Breast epithelium (tissue), 4 donors: ENCODE results near the gene SCTR. TPM values are rescaled to one million over a fixed set of nuclear protein-coding genes. Genes with fewer than 3 reads are reported as not detected.

Experiments
- DNase-seq, 2 donors: peaks; one replicate each; pipeline ENCODE4 v3.0.0-alpha.2; 2019; ENCODE audit warnings: low spot score in 2 of 2
- H3K27ac ChIP-seq, 2 donors: fragments of 200-600 bp; sonication (generic) in 1 of 2; one replicate each; pipeline ENCODE4 v1.5.1; 2016 to 2019; ENCODE audit warnings: mild to moderate bottlenecking in 1 of 2
- H3K27me3 ChIP-seq, 2 donors: fragments of 200-600 bp; sonication (generic) in 1 of 2; one replicate each; pipeline versions ENCODE4 v1.5.1 to v1.6.0; 2017 to 2019; ENCODE audit warnings: control low read depth in 1 of 2, mild to moderate bottlenecking in 1 of 2
- H3K36me3 ChIP-seq: fragments of 200-600 bp; one replicate; pipeline ENCODE4 v1.5.1; 2019
- H3K4me1 ChIP-seq, 2 donors: fragments of 200-600 bp; sonication (generic); one replicate each; pipeline ENCODE4 v1.5.1; 2016 to 2019; ENCODE audit warnings: control low read depth in 1 of 2
- H3K4me3 ChIP-seq, 3 donors: fragments of 200-600 bp; sonication (generic); 1 replicate in 2 of 3; 2 replicates in 1 of 3; pipeline ENCODE4 v1.5.1; 2016 to 2019; ENCODE audit warnings: mild to moderate bottlenecking in 3 of 3, moderate library complexity in 2 of 3
- H3K9me3 ChIP-seq, 2 donors: fragments of 200-600 bp; sonication (generic) in 1 of 2; one replicate each; pipeline ENCODE4 v1.5.1; 2016 to 2019; ENCODE audit warnings: control low read depth in 1 of 2
- CTCF ChIP-seq, 3 donors: fragments of 450-650 bp; IDR thresholded peaks; one replicate each; pipeline ENCODE4 v1.5.1; 2016 to 2017; ENCODE audit warnings: antibody characterized with exemption in 3 of 3, mild to moderate bottlenecking in 3 of 3, moderate library complexity in 3 of 3
- POLR2A ChIP-seq: fragments of 450-650 bp; IDR thresholded peaks from one replicate; pipeline ENCODE4 v1.6.1; 2016; ENCODE audit warnings: antibody characterized with exemption, mild to moderate bottlenecking, moderate library complexity
- POLR2AphosphoS5 ChIP-seq, 3 donors: sonication (generic); formaldehyde crosslinking; IDR thresholded peaks; one replicate each; pipeline ENCODE4 v1.6.1; 2017; ENCODE audit warnings: antibody characterized with exemption in 3 of 3
- intact Hi-C: fragments of 100-400 bp; cut with DNase I; formaldehyde crosslinking; loops from one replicate; pipeline ENCODE4 v1.15.1; 2023; ENCODE audit warnings: low total_unique reads
- total RNA-seq, 3 donors: library from RNA; depleted of rRNA; stranded (reverse); fragments of >200 nt; gene quantifications; one replicate each; pipeline ENCODE4 v1.1.0, GENCODE V29; 2016

SCTR gene
- total RNA-seq, 3 donors from 2014 or later, result not detected

GRCh38 chr2:119440873-119441272 lies 83.4 kb downstream of the SCTR start:
- Histone ChIP-seq H3K4me3 (no peak overlapping the region), H3K27ac (no peak overlapping the region), H3K4me1 (no peaks in the 10 kb centered on the region), H3K9me3 (no peaks in the 10 kb centered on the region), H3K27me3 (no peaks in the 10 kb centered on the region), H3K36me3 (no peaks in the 10 kb centered on the region)
- TF ChIP-seq POLR2AphosphoS5 (IDR thresholded peaks at IDR 0.05), result no peak
- TF ChIP-seq POLR2A, result no peak
- no peak for TF ChIP-seq CTCF (IDR thresholded peaks at IDR 0.05)
- intact Hi-C loops, result no loop called here
- no peak for DNase-seq

DNA sequence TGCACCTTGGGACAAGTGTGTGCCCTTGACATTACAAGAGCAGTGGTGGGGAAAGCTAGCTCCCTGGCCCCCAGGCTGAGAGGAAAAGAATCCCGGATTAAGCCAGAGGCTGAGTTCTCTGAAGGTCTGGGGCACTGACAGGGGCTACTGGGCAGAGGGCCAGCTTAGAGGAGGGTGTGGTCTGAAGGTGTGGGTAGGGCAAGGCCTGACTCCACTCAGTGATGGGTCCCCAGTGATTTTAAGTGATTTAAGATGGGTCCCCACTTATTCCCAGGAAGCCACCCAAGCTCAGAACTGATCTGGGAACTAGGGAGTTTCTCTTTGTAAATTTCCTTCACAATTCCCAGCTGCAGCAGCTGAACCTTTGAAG lies 83.8 kb downstream of the SCTR start:
- Histone ChIP-seq H3K36me3 (no peaks in the 10 kb centered on the region), H3K4me3 (no peak overlapping the region), H3K4me1 (no peaks in the 10 kb centered on the region), H3K9me3 (no peaks in the 10 kb centered on the region), H3K27me3 (no peaks in the 10 kb centered on the region), H3K27ac (no peak overlapping the region)
- intact Hi-C loops, result no loop called here
- TF ChIP-seq POLR2AphosphoS5 (IDR thresholded peaks at IDR 0.05) (no peak), CTCF (IDR thresholded peaks at IDR 0.05) (no peak), POLR2A (no peak)
- no peak for DNase-seq

- intact Hi-C loops, result loop anchor here (5.0 kb wide), 1 partner anchor 1767 kb away; no protein-coding TSS in a partner anchor
- H3K27ac ChIP-seq, result no peak overlapping the region
- no peaks in the 10 kb centered on the region for H3K4me1 ChIP-seq
- TF ChIP-seq POLR2A (no peak), CTCF (IDR thresholded peaks at IDR 0.05) (no peak), POLR2AphosphoS5 (IDR thresholded peaks at IDR 0.05) (no peak)
- H3K9me3 ChIP-seq, result no peaks in the 10 kb centered on the region
- no peak overlapping the region for H3K4me3 ChIP-seq
- DNase-seq, result no peak
- no peaks in the 10 kb centered on the region for H3K27me3 ChIP-seq
- H3K36me3 ChIP-seq, result no peaks in the 10 kb centered on the region
Observed at GRCh38 chr2:119439574-119440500, 84.4 kb downstream of the SCTR start.

- TF ChIP-seq POLR2AphosphoS5 (IDR thresholded peaks at IDR 0.05) (no peak), CTCF (IDR thresholded peaks at IDR 0.05) (no peak), POLR2A (no peak)
- no peak overlapping the region for H3K4me3 ChIP-seq
- no peaks in the 10 kb centered on the region for H3K36me3 ChIP-seq
- intact Hi-C loops, result loop anchor here (5.0 kb wide), 1 partner anchor 1768 kb away; no protein-coding TSS in a partner anchor
- DNase-seq, result no peak
- no peaks in the 10 kb centered on the region for H3K9me3 ChIP-seq
- no peak overlapping the region for H3K27ac ChIP-seq
- no peaks in the 10 kb centered on the region for H3K4me1 ChIP-seq
- no peaks in the 10 kb centered on the region for H3K27me3 ChIP-seq
Observed at GRCh38 chr2:119438726-119439284, 85.5 kb downstream of the SCTR start.

GRCh38 chr2:119438128-119438656 lies 86.1 kb downstream of the SCTR start:
- no peaks in the 10 kb centered on the region for H3K36me3 ChIP-seq
- no peak overlapping the region for H3K27ac ChIP-seq
- intact Hi-C loops, result loop anchor here (5.0 kb wide), 1 partner anchor 1769 kb away; no protein-coding TSS in a partner anchor
- no peaks in the 10 kb centered on the region for H3K9me3 ChIP-seq
- no peaks in the 10 kb centered on the region for H3K4me1 ChIP-seq
- TF ChIP-seq CTCF (IDR thresholded peaks at IDR 0.05), result no peak
- TF ChIP-seq POLR2A, result no peak
- no peak for TF ChIP-seq POLR2AphosphoS5 (IDR thresholded peaks at IDR 0.05)
- H3K4me3 ChIP-seq, result no peak overlapping the region
- no peaks in the 10 kb centered on the region for H3K27me3 ChIP-seq
- DNase-seq, result no peak
